AML-193 (cell line): Measurements from ENCODE around the gene IRAK1.
"Not testable (repeated sequence)": the region's sequence is repeated elsewhere in the genome, so short reads cannot be mapped to it uniquely, and the experiment has no call there.

ENCODE experiments used
- DNase-seq, 2 experiments: peaks; one replicate each; lab custom pipeline; 2025; lab: John Stamatoyannopoulos, UW

The IRAK1 gene

DNA sequence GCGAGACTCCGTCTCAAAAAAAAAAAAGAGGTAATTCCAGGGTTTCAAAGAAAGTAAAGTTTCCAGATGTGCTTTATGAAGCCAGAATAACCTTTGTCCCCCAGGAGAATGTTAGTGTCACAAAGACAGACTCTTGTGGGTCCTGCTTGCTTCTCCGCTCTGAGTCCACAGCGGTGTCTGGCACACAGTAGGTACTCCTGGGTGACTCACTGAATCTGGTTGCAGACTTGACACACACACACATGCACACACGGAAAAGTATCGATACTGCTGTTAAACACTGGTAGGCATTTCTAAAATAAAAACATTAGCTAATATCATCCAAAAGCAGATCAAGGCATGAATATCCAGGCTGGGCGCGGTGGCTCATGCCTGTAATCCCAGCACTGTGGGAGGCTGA lies 24.2 kb downstream of the IRAK1 start:
- DNase-seq, result no peak

DNA sequence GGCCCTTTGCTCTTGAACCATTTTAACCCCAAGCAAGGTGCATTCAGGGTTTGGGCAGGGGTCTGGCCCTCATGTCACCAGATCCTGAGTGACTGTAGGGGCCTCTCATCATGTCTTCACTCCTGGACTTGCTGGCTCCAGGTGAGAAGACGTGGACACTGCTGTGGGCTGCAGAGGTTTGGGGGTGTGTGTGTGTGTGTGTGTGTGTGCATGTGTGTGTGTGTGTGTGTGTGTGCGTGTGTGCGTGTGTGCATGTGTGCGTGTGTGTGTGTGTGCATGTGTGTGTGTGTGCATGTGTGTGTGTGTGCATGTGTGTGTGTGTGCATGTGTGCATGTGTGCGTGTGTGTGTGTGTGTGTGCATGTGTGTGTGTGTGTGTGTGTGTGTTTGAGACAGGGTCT lies 25.3 kb downstream of the IRAK1 start:
- not testable (repeated sequence) for DNase-seq

DNA sequence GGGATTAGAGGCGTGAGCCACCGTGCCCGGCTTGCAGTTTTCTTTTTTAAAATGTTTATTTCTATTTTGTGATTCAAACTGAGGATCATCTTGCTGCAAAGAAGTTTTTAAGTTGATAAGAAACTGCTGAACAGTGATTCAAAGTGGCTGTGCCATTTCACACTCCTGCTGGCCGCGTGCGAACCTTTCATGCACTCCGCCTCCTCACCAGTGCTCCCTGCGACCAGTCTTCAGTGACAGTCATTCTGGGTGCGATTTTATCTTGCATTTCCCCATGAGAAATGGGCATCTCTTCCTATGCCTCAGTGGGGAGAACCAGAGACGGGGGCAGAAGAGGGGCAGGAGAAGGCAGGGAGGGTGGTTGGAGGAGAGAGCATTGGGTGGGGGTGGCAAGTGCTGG lies 25.7 kb downstream of the IRAK1 start:
- DNase-seq, result no peak

DNA sequence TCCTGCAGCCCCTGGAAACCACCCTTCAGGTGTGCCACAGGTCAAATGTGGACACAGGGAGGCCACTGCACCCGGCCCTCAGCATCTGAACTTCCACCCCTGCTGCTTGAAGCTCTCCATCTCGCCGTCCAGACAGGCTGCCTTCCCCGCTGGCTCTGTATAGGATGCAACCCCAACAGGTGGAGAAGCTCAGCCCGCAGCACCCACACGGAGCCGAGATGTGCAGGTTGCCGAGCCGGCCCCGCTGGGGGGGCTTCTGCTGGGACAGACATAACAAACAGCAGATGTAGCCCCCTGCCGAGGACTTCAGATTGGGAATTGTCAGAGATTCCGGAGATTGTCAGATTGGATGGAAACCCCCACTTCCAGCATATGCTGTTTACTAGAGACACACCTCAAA lies 26.6 kb downstream of the IRAK1 start:
- DNase-seq, result no peak

DNA sequence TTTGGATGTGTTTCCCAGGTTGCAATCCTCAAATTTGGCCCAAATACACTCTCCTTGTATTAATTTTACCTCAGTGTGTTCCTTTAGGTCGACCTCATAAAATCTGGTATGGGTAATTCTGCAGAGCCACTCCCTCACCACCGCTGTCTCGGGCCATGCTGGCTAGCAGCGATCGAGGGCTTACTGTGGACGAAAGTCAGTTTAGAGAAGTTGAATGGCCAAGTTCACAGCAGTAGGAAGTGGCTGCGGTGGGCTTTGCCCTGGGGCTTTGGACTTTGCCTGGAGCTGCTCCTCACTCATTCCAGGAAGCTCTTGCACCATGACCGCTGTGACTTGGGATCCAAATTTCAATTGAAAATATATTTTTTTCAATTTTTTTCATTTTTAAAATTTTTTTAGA lies 27.5 kb downstream of the IRAK1 start:
- no peak for DNase-seq

DNA sequence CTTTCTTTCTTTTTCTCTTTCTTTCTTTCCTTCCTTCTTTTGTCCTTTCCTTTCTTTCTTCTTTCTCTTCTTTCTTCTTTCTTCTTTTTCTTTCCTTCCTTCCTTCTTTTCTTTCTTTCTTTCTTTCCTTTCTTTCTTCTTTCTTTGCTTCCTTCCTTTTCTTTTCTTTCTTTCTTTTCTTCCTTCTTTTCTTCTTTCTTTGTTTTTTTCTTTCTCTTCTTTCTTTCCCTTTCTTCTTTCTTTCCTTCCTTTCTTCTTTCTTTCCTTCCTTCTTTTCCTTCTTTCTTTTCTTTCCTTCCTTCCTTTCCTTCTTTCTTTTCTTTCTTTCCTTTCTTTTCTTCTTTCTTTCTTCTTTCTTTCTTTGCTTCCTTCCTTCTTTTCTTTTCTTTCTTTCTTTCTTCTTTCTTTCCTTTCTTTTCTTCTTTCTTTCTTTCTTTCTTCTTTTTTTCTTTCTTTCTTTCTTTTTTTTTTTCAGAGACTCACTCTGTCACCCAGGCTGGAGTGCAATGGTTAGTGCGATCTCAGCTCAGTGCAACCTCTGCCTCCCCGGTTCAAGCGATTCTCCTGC lies 28.6 kb downstream of the IRAK1 start:
- DNase-seq, result no peak

DNA sequence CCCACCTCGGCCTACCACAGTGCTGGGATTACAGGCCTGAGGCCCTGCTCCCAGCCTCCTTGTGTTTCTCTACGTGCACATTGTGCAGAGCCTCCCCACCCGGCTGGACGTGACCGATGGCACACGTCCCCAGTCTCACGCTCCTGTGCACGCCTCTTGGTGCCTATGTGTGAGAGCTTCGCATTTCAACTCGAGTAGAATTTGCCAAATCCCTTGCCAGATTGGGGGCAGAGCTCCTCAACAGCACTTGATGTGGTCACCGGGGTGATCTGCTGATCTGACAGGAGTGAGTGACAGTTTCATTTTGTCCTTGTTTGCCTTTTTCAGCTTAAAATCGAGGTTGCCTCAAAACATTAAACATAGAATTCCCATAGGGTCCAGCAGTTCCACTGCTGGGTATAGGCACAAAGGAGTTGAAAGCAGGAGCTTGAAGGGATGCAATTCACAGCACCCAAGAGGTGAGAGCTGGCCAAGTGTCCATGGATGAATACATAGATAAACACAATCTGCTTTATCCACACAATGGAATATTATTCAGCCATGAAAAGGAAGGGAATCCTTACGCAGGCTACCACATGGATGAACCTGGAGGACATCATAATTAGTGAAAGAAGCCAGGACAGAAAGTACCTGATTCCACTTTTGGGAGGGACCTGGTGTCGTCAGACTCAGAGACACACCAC lies 29.6 kb downstream of the IRAK1 start:
- DNase-seq, result no peak

DNA sequence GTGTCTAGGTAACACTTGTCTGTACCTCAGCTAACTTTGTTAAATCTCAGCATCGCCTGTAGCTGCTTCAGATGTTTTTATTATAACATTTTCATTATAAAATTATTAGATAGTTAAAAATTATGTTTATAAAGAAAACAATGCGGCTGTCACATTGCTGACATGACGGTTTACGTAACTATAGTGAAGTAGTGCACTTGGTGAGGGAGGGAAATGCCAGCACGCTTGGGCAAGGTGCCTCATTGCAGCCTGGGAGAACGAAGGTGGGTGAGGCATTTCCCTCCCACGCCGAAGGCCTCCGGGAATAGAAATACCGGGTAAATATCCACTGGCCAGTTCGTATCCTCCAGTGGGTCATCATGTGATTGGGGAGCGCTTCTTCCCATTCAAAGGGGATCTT lies 31.2 kb downstream of the IRAK1 start:
- DNase-seq, result no peak

DNA sequence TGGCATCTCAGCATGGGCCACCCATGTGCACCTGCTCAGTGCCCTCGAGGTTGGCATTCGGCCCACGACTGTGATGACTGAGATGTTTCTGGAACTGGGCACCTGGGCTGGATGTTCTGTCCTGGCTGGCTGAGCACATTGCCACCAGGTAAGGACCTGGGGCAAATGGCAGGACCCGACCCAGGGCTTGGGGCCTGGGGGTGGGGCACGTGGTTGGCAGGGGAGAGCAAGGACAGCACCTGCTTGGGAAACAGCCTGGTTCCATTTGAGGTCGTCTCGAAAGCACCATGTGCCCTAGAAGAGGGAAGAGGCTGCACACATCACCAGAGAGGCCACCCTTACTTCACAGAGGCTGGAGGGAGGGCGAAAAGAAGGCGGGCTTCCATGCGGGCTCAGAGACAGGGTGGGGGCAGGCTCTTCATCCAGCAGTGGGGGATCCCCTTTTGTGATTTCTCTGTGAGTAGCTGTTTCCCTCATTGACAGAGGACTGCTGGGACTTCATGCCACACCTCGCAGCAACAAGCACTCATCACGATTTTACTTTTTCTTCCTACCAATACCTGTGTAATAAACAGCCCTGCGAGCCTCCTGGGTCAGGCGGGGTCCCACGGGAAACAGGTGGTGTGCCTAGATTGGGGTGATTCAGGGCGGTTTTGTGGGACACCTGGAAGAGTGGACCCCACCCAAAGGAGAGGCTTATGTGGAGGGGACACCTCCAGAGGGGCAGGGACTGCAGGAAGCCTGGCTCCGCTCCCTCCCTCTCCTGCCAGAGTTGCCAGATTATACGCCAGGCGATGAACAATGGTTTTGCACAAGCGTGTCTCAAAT lies 35.1 kb downstream of the IRAK1 start:
- no peak for DNase-seq

DNA sequence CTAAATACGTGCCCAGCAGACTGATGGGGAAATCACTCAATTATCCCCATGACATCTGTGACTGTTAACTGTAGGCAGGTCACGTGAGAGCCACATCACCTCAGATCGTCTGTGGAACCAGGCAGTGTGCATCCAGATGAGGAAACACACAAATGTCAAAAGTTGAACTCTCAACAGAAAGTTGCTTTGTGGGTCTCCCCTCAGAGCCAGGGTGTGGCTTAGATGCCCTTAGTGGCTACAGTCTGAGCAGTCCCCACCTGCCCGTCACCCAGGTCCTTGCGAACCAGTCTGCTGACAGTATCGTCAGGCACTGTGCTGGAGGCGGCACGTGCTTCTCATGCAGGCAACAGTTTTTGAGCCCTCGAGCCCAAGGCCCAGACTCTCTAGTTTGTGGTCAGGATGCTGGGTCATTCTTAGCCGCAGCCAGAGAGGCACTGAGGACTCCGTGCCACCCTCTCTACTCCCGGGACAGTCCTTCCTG lies 36.3 kb downstream of the IRAK1 start:
- no peak for DNase-seq

DNA sequence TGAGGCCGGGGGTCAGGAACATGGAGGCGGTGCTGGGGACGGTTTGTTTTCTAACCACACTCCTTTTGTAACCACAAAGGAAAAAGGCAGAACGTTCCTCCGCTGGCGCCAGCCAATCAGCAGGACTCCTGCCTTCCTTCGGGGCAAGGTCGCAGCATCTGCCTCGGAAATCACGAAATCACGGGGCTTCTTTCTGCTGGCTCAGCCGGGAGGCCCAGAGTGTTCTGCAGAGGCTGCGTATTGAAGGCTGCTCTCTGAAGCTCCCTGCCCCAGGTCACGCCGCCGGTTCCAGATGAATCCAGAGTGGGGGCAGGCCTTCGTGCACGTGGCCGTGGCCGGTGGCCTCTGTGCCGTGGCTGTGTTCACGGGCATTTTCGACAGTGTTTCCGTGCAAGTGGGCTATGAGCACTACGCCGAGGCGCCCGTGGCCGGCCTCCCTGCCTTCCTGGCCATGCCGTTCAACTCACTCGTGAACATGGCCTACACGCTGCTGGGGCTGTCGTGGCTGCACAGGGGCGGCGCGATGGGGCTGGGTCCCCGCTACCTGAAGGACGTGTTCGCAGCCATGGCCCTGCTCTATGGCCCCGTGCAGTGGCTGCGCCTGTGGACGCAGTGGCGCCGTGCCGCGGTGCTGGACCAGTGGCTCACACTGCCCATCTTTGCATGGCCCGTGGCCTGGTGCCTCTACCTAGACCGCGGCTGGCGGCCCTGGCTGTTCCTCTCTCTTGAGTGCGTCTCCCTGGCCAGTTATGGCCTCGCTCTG lies 37.8 kb downstream of the IRAK1 start:
- DNase-seq, result peak; percentile 66 to 67

DNA sequence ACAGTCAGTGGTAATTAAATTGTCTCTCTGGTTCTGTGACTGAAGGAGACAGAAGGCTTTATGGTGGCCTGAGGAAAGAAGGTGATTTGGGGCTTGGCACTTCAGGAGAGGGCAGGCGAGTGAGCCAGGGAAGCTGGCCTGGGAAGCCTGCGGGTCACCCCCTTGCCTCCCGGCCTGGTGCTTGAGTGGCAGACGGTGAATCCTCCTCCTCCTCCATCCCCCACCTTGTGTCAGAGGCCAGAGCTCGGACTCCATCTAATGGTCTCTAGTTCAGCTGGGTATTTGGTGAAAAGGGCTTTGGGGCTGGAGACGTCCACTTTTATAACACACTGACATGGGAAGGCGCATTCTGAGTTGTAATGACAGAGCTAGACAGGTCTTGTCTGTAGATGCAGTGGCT lies 38.5 kb downstream of the IRAK1 start:
- no peak for DNase-seq

DNA sequence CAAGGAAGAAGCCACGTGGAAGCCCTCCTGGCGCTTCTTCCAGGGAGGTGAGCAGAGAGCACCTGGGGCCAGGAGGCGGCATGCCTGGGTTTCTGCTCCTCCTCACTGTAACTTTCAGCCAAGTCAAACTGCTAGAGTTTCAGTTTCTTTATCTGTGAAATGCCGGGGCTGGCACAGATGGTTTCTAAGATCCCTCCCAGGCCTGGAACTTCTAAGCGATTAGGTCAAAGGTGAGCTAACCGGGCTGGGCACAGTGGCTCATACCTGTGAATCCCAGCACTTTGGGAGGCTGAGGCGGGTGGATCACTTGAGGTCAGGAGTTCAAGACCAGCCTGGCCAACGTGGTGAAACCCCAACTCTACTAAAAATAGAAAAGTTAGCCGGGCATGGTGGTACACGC lies 39.3 kb downstream of the IRAK1 start:
- DNase-seq, result not testable (repeated sequence)

DNA sequence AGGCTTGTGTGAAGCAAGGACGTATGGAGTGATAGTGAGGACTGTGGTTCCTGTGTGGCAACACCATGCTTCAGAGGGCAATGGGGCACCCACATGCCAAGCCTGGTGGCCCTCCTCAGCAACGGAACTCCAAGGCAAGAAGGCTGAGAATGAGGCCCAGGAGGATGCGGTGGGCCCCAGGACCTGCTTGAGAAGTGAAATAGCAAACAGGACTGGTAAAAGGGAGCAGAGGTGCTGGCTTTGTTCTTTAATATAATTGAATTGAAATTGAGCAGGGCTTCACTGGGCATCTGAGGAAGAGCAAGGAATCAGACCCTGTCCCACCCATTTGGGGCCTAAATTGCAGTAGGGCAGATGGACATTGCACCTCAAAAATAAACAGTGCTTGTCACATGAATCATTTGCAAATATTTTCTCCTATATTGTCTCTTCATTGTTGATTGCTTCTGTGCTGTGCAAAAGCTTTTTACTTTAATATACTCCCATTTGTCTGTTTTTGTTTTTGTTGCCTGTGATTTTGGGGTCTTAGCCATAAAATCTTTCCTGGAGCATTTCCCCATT lies 44.9 kb downstream of the IRAK1 start:
- DNase-seq, result no peak

DNA sequence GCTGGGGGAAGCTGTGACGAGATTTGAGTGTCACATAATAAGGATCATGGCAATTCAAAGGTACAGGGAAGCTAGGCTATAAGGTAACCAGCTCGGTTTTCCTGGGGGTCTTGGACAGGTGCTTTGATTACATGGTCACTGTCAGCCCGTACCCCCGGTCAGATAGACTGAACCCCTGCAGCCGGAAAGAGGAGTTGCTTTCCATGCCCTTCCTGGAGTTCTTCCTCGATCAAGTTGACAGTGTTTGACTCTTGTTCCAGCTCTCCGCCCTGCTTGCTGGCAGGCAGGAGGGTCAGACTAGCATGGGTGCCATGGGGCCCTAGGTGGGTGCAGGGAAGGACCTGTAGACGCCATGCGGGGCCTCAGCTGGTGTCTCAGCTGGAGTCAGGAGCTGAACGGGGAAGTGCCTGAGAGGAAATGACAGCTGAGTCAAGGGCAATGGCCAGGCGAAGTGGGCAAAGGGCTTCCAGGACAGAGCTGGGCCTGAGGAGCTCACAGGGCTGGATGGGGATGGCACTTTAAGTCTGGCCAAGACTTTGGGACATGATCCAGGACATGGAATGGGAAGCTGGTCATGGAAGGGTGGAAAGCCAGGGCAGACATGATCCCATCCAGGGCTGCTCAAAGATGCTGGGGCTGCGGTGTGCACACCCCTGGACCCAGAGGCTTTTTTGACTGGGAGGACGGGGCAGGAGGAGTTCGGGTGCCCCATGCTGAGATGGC lies 45.5 kb downstream of the IRAK1 start:
- DNase-seq, result no peak

DNA sequence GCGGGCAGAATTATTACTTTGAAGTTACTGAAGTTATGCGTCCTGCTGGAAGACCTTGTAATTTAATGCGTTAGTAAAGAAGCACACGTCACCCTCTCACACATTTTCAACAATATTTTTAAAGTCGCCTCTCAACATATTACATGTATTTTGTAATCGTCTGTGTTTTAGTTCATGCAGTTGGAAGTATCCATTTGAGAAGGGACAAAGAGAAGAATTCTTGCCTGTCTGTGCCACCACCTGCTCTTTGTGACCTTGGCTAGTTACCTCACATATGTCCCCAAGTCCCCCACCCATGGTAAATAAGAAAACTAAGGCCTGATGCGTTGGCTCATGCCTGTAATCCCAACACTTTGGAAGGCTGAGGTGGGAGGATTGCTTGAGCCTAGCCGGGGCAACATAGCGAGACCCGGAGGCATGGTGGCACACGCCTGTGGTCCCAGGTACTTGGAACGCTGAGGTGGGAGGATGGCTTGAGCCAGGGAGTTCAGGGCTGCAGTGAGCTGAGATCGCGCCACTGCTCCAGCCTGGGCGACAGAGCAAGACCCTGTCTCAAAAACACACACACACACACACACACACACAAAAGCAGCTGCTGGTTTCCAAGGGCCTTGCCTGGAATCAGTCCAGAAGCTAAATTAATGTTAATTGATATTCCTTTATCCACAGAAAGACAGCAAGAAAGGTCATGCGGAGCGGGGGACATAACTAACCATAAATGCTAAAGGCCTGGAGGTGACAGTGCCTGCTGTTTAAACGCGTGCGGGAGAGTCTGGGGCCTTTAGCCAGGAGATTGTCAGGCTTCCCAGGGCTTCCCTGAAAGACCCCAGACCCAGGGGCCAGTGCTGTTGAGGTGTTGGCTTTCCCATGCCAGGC lies 46.3 kb downstream of the IRAK1 start:
- DNase-seq, result no peak

DNA sequence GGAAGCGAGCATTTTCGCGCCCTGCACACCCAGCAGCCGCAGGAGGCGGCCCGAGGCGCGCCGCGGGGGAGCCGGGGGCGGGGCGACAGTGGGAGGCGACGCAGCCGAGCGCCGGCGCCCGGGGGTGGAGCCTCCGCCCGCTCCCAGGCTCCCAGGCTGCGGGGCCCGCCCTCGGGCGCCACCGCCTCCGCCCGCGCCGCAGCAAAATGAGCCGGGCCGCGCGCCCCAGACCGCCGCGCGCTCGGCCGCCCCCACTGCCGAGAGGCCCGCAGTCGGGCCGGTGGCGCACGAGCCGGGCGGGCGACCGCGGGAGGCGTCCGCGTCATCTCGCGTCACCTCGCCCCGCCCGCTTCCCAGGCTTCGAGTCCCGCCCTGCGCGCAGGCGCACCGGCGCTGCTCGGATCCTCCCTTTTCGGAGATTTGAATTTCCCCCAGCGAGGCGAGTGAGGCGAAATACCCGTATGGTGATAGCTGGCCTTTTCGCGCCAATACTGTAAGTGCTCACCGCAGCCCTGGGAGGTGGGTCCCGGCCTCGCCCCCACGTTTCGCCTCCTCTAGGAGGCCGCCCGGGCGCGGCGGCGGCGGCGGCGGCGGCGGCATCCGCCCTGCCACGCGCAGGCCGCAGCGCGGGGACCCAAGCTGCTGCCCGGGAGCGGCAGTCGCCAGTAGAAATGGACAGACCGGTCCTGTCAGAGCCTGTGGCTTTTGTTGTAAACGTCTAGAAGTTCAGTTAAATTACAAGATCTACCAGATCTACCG lies 47.2 kb downstream of the IRAK1 start, which contains the start of gene TMEM187:
TSS of gene TMEM187 (plus strand) at position 387 of the 759 bp plus-strand sequence. CDS start 9,309 bp downstream, outside the sequence.
- DNase-seq, result peak; percentile 52 to 66

DNA sequence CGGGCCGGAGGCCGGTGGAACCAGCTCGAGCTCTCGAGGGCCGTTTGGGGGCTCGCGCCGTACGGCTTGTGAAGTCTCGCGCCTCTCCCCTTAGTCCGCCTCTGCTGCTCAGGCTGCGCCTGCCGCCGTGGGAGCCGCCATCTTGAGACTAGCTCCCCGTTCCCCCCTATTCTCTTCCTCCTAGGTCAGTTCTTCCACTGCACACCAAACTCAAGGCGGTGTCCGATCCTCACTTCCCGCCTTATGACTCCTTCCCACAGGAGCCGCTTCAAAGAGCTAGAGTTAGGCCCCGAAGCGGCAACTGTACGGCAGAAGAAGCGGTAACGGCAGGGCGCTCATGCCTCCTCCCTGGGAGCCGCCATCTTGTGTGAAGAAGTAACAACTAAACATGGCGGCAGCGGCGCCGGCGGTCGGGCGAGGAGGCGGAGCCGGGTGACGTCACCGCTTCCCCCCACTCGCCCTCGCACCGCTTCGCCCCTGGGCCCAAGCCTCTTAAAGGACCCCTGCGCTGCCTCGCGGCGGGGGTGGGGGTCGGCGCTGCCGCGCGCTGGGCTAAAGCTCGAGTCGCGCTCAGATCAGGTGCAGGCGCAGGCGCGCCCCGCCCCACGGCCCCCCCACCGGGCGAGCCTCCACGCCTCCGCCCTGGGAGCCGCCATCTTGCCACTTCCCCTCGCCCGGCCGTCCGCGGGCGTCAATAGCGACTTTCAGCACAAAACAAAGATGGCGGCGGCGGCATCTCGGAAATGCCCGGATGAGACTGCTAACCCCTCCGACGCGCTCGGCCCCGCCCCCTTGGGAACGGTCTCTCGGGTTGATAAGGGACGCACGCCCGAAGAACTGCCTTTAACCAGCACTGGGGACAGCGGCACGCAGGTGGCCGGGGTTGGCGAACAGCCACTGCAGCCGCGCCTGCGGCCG lies 48.0 kb downstream of the IRAK1 start, which contains the start of gene HCFC1:
TSS of gene HCFC1 (minus strand) at position 369 of the 918 bp plus-strand sequence. CDS start 978 bp downstream, outside the sequence.
- peak; percentile 52 to 53 for DNase-seq
